NAMALWA (cell line): ENCODE measurements around the gene CAMSAP3.

Source experiments
- DNase-seq: peaks from one replicate; pipeline ENCODE4 v3.0.0-alpha.2; 2015; ENCODE audit warnings: low spot score

CAMSAP3 gene

DNA sequence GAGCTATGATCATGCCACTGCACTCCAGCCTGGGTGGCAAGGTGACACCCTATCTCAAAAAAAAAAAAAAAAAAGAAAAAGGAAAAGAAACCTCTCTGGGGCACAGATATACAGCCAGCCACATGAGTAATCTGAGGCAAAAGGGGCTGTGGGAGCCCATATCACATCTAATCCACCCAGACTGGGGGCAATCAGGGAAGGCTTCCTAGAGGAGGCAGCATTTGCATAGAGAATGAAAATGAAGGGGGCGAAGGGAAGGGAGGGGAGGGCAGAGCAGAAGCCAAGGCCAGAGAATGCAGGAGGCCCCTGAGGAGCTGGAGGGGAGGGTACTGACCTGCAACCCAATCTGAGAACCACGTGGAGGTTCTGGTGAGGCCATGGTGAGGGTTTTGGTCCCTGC, 54.5 kb downstream of the CAMSAP3 start:
- no peak for DNase-seq

DNA sequence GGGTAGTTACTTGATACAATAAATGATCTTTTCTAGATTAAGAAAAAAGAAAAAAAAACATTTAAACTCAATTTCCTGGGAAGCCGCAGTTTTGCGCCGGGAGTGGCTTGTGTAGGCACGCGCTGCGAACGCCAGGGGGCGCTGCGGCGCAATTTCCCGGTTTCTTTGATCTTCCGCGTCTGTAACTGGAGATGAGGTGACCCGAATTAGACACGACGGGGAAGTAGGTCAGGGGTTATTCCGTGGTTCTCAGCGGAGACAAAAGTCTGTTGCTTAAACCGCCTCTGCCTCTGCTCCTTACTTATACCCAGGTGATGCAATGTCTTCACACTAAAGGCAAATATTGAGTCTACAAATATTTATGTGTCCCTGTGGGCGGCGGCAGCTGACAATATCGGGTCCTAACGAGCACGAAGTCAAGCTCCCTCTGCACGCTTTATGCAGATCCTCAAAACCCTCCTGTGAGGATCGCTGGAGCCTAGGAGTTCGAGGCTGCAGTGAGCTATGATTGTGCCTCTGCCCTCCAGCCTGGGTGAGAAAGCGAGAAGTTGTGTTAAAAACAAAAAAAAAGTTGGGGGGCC, 56.5 kb downstream of the CAMSAP3 start:
- DNase-seq, result peak; percentile 84

DNA sequence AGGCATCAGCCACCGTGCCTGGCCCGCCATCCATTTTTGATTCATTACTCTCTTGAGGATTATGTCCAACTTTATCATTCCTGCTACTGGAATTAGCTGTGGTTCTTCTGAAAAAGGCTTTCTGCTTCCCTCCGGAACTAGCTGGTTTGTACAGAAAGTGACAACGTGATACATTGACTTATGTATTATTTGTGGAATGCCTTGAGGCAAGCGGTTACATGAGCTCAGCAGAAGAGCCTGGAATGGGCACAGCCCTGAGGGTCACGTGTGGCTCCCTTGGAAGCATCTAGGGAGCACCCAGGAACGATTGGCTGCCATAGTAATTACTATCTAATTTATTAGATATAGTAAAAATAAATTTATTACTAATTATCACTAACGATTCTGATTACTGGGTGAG, 58.7 kb downstream of the CAMSAP3 start:
- DNase-seq, result no peak

DNA sequence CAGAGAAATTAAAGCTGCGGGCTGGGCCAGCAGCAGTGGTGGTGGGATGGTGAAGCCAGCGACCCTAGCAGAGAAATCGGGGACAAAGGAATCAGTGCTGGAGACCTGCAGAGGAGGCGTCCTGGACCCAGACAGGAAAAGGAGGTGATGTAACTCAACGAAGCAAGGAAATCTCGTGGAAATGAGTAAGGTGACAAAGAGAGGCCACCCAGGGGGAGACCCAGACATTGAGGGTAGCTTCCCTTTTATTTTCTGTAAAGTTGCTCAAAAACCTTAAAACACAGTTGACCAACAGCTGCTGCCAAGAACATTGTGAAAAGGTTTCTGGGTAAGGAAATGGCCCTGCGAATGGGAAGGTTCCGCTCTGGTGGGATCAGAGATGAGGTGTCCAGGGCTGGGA, 59.9 kb downstream of the CAMSAP3 start:
- no peak for DNase-seq

DNA sequence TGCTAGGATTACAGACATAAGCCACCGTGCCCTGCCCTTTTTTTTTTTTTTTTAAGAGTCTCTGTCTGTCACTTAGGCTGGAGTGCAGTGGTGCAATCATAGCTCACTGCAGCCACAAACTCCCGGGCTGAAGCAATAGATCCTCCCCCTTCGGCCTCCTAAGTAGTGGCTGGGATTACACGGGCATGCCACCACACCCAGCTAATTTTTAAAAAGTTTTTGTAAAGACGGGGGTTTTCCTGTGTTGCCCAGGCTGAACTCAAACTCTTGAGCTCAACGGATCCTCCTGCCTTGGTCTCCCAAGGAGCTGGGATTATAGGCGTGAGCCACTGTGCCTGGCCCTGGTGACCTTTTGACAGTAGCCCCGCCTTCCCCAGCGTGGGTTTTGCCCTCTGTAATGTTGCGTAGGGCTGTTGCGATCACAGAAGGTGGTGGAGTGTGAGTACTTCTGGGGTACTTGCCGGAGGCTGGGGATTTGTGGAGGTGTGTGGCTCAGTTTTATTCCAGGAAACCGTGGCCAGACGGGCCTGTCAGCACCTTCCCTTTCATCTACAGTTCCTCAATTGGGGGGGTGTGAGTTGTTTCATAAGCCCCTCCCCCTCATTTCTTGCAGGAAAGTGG, 61.6 kb downstream of the CAMSAP3 start:
- no peak for DNase-seq

DNA sequence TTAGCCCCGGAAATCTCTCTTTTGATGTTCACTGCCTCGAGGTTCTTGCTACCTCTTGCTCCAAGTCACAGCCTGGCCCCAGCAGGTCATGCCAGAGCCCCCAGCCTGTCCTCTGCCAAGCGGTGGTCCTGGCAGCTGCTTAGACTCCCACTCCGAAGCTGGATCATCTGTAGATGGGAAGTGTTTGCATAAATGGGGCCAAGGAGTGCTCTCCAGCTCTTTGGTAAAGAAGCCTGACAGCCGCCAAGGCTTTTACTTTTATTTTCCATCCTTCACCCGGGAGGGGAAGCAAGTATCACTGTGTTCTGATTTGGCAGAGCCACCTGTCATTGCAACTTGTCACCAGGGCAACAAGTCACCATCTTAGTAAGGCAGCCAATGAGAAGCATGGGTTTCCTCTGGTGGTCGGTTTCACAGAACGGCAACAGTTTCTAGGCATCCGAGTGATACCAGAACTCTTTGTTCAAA, 62.6 kb downstream of the CAMSAP3 start:
- DNase-seq, result peak; percentile 95

DNA sequence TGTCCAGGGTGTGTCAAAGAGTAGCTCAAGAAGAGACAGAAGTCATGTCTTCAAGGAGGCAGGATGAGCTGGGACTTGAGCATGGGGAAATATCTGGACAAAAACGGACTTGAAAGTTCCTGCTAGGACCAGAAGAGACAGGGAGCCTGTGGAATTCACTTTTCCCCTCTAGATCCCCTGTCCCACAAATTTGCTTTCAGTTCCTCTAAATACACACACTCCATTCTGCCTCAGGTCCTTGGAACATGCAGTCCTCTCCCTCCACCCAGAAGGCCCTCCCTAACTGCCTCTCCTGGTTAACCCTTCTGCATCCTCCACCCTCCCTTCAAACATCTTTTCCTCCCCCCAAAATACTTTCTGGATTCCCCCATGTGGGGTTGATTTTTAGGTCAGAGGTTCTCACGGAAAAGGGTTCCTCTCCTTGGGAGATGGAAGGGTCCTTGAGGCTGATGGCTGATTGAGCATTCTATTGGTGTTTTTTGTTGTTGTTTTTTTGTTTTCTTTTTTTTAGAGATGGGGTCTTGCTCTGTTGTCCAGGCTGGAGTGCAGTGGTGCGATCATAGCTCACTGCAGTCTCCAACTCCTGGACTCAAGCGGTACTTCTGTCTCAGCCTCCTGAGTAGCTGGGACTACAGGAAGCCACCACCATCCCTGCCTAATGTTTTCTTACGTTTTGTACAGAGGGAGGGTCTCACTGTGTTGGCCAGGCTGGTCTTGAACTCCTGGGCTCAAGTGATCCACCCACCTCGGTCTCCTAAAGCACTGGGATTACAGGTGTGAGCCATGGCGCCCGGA, 66.3 kb downstream of the CAMSAP3 start:
- DNase-seq, result no peak

DNA sequence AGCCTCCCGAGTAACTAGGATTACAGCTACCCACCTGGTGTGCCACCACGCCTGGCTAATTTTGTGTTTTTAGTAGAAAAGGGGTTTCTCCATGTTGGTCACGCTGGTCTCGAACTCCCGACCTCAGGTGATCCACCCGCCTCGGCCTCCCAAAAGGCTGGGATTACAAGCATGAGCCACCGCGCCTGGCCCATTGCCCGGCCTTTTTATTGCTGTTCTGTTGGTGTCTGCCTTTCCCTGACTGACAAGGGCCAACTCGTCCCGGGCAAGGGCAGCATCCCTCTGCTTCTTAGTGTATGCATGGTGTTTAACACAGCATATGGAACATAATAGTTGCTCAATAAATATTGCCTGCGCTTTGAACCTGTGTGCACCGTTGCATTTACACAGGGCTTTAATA, 67.0 kb downstream of the CAMSAP3 start:
- no peak for DNase-seq

DNA sequence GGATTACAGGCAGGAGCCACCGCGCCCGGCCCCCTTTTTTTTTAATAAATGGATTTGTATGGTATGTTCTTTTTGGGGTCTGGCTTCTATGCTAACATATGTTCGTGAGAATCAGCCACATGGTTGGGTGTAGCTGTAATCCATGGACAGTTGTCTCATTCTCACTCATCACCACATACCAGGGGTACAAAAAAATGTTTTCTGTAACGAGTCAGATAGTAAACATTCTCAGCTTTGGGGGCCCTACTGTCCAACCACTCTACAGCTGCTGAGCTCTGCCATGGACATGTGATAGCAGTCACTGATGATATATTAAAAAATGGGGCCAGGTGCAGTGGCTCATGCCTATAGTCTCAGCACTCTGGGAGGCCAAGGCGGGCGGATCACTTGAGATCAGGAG, 68.0 kb downstream of the CAMSAP3 start:
- DNase-seq, result no peak

DNA sequence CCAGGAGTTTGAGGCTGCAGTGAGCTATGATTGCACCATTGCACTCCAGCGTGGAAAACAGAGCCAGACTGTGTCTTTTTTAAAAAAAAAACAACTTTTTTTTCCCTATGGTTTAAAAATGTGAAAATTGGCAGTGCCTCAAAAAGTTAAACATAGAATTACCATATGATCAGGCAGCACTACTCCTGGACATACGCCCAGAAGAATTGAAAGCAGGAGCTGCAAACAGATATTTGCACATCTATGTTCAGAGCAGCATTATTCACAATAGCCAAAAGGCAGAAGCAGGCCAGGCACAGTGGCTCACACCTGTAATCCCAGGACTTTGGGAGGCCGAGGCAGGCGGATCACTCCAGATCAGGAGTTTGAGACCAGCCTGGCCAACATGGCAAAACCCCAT, 69.4 kb downstream of the CAMSAP3 start:
- DNase-seq, result no peak
